Prostate gland (tissue), 2 donors: ENCODE data around the gene NOS1AP.
"Not testable (repeated sequence)": the region's sequence is repeated elsewhere in the genome, so short reads cannot be mapped to it uniquely, and the experiment has no call there.

Experiments
- CTCF ChIP-seq, 4 experiments: fragments of 200-600 bp in 2 of 4; fragments of 450-650 bp in 2 of 4; sonication (generic) in 2 of 4; IDR thresholded peaks; 1 replicate in 3 of 4; 2 replicates in 1 of 4; pipeline ENCODE4 v1.5.1; 2016 to 2019; ENCODE audit warnings: antibody characterized with exemption in 4 of 4, mild to moderate bottlenecking in 2 of 4, moderate library complexity in 2 of 4
- POLR2A ChIP-seq: fragments of 450-650 bp; IDR thresholded peaks from one replicate; pipeline ENCODE4 v1.6.1; 2016; ENCODE audit warnings: antibody characterized with exemption, mild to moderate bottlenecking

- TF ChIP-seq POLR2A; CTCF (IDR thresholded peaks at IDR 0.05): not testable (repeated sequence)
These were observed 282.4 kb downstream of the NOS1AP start for GRCh38 chr1:162351874-162352273.
